A673 (cell line): Measurements from ENCODE around the gene STK11.

ENCODE experiments used
- CTCF ChIP-seq: fragments of 300-800, 200-600 bp; sonication (generic); conservative IDR thresholded peaks from 2 replicates; pipeline ENCODE4 v1.5.1; 2017; ENCODE audit warnings: low read depth, mild to moderate bottlenecking, antibody characterized with exemption, low read length, moderate library complexity, mixed read lengths
- EZH2 ChIP-seq: fragments of 200-600 bp; sonication (generic); IDR thresholded peaks from 2 replicates; pipeline ENCODE4 v1.6.1; 2017; ENCODE audit warnings: borderline replicate concordance, low read depth, mild to moderate bottlenecking, mixed read lengths, antibody characterized with exemption, low read length; ENCODE audit not compliant: poor library complexity, severe bottlenecking

- TF ChIP-seq EZH2 (no peak), CTCF (no peak)
These were observed 32.3 kb downstream of the STK11 start, which contains the start of gene CBARP for GRCh38 chr19:1237754-1238368.
